Keratinocyte (primary cell): Measurements from ENCODE around the gene TFDP2. TPM values are rescaled to one million over a fixed set of nuclear protein-coding genes. Genes with fewer than 3 reads are reported as not detected.

Experiments
- DNase-seq: peaks from one replicate; pipeline ENCODE4 v3.0.0-alpha.2; 2011; ENCODE audit warnings: low read depth, missing footprints, low spot score
- FAIRE-seq: peaks from 2 replicates; lab custom pipeline; 2011; peaks lifted over from hg19 to GRCh38; lab: Jason Lieb, UNC
- H2AFZ ChIP-seq: 2 replicates; pipeline ENCODE4 v1.6.0; 2012; ENCODE audit warnings: low read length, control low read depth, inconsistent platforms; ENCODE audit not compliant: control insufficient read depth
- H3K27ac ChIP-seq: 2 replicates; pipeline ENCODE4 v1.5.1; 2011; ENCODE audit warnings: low read length; ENCODE audit not compliant: control insufficient read depth, insufficient read depth
- H3K27me3 ChIP-seq: 3 replicates; pipeline ENCODE4 v1.6.0; 2011; ENCODE audit warnings: low read length; ENCODE audit not compliant: control insufficient read depth, insufficient read depth; ENCODE audit errors: extremely low read depth
- H3K36me3 ChIP-seq, 2 experiments: 2 replicates in 1 of 2; 3 replicates in 1 of 2; pipeline ENCODE4 v1.5.1; 2011; ENCODE audit warnings: low read length in 2 of 2, mild to moderate bottlenecking in 1 of 2; ENCODE audit not compliant: control insufficient read depth in 2 of 2, insufficient read depth in 2 of 2; ENCODE audit errors: extremely low read depth in 1 of 2
- H3K4me1 ChIP-seq: 3 replicates; pipeline ENCODE4 v1.5.1; 2011; ENCODE audit warnings: low read length; ENCODE audit not compliant: control insufficient read depth, insufficient read depth; ENCODE audit errors: extremely low read depth
- H3K4me2 ChIP-seq: 3 replicates; pipeline ENCODE4 v1.6.0; 2011; ENCODE audit warnings: low read depth, low read length; ENCODE audit not compliant: control insufficient read depth, insufficient read depth; ENCODE audit errors: extremely low read depth
- H3K4me3 ChIP-seq, 3 experiments: fragments of 200-600 bp in 1 of 3; sonication (generic) in 1 of 3; 2 replicates in 2 of 3; 3 replicates in 1 of 3; pipeline ENCODE4 v1.5.1; 2011 to 2016; ENCODE audit warnings: low read length in 3 of 3, mild to moderate bottlenecking in 3 of 3, control low read depth in 2 of 3, inconsistent platforms in 1 of 3, low read depth in 1 of 3, mixed read lengths in 1 of 3, mixed run types in 1 of 3, moderate library complexity in 1 of 3; ENCODE audit not compliant: control insufficient read depth in 2 of 3, insufficient read depth in 2 of 3; ENCODE audit errors: extremely low read depth in 1 of 3
- H3K79me2 ChIP-seq: 2 replicates; pipeline ENCODE4 v1.6.0; 2012; ENCODE audit warnings: low read length; ENCODE audit not compliant: control insufficient read depth, insufficient read depth
- H3K9ac ChIP-seq: 3 replicates; pipeline ENCODE4 v1.6.0; 2011; ENCODE audit warnings: low read length; ENCODE audit not compliant: control insufficient read depth, insufficient read depth; ENCODE audit errors: extremely low read depth
- H3K9me1 ChIP-seq: 3 replicates; pipeline ENCODE4 v1.6.0; 2011; ENCODE audit warnings: low read length; ENCODE audit not compliant: control insufficient read depth, insufficient read depth; ENCODE audit errors: extremely low read depth
- H3K9me3 ChIP-seq: 2 replicates; pipeline ENCODE4 v1.5.1; 2012; ENCODE audit warnings: low read depth, low read length; ENCODE audit not compliant: control insufficient read depth
- H4K20me1 ChIP-seq: 3 replicates; pipeline ENCODE4 v1.6.0; 2011; ENCODE audit warnings: low read length; ENCODE audit not compliant: control insufficient read depth, insufficient read depth; ENCODE audit errors: extremely low read depth
- EZH2 ChIP-seq: IDR thresholded peaks from one replicate; pipeline ENCODE4 v1.6.1; 2012; ENCODE audit warnings: inconsistent platforms, mild to moderate bottlenecking, low read length, moderate library complexity
- dilution Hi-C: fragments of 300-500 bp; cut with MboI; formaldehyde crosslinking; loops from one replicate; pipeline ENCODE4 v1.7.0; 2020; ENCODE audit warnings: low sequenced_read_pairs; ENCODE audit not compliant: extremely low pct_ligation_motif_present
- polyA plus RNA-seq, 5 experiments: library from polyadenylated mRNA; depleted of rRNA in 3 of 5; stranded (reverse) in 3 of 5; stranded (forward) in 1 of 5; unstranded in 1 of 5; fragments of >200 nt; gene quantifications; 1 replicate in 1 of 5; 2 replicates in 3 of 5; 3 replicates in 1 of 5; pipeline versions ENCODE4 v1.2.1 to v1.2.3, GENCODE V29; 2011 to 2012; ENCODE audit warnings: missing spikeins in 2 of 5, low read depth in 1 of 5, low replicate concordance in 1 of 5
- TF ChIP-seq, protein P1 (sequence below), 3 experiments: IDR thresholded peaks in 1 of 3; conservative IDR thresholded peaks in 1 of 3; optimal IDR thresholded peaks in 1 of 3; 2 replicates in 2 of 3; 3 replicates in 1 of 3; pipeline versions ENCODE3 to v1.5.1; 2011; ENCODE audit warnings: low read length in 3 of 3, mild to moderate bottlenecking in 3 of 3, moderate library complexity in 2 of 3, control low read depth in 1 of 3, inconsistent platforms in 1 of 3; ENCODE audit not compliant: insufficient read depth in 2 of 3; ENCODE audit errors: extremely low read depth in 1 of 3

The TFDP2 gene
- polyA plus RNA-seq, 1 donor (not counting 4 experiments of a cell fraction or from before 2014, with no cell fraction given) = 40.6 TPM

DNA sequence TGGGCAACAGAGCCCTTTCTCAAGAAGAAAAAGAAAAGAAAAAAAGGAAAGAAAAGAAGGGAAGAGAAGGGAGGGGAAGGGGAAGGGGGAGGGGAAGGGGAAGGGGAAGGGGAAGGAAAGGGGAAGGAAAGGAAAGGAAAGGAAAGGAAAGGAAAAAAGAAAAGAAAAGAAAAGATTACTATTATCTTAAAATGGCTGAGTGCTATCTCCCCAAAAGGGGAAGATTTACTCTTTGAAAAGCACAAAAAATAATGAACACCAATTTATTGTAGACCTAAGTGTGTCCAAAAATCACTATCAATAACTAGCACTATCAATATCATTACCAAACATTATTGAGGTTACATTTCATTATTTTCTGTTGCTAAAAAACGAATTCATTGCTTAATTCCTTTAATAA lies 183.9 kb downstream of the TFDP2 start:
- Histone ChIP-seq H3K79me2 (no peaks in the 10 kb centered on the region), H3K27ac (no peak overlapping the region), H3K4me1 (peaks cover 7% of the 10 kb centered on the region), H2AFZ (no peak overlapping the region), H3K36me3 (peaks cover 4 to 5% of the 10 kb centered on the region in 2 experiments), H4K20me1 (no peaks in the 10 kb centered on the region), H3K9ac (no peak overlapping the region), H3K9me3 (no peaks in the 10 kb centered on the region), H3K4me3 (no peak overlapping the region), H3K27me3 (no peaks in the 10 kb centered on the region), H3K9me1 (no peaks in the 10 kb centered on the region), H3K4me2 (no peak overlapping the region)
- dilution Hi-C loops = no loop called here
- DNase-seq (no peak), FAIRE-seq (no peak)
- TF ChIP-seq, protein P1, sequence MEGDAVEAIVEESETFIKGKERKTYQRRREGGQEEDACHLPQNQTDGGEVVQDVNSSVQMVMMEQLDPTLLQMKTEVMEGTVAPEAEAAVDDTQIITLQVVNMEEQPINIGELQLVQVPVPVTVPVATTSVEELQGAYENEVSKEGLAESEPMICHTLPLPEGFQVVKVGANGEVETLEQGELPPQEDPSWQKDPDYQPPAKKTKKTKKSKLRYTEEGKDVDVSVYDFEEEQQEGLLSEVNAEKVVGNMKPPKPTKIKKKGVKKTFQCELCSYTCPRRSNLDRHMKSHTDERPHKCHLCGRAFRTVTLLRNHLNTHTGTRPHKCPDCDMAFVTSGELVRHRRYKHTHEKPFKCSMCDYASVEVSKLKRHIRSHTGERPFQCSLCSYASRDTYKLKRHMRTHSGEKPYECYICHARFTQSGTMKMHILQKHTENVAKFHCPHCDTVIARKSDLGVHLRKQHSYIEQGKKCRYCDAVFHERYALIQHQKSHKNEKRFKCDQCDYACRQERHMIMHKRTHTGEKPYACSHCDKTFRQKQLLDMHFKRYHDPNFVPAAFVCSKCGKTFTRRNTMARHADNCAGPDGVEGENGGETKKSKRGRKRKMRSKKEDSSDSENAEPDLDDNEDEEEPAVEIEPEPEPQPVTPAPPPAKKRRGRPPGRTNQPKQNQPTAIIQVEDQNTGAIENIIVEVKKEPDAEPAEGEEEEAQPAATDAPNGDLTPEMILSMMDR (optimal IDR thresholded peaks at IDR 0.05 in 1 of 3, IDR thresholded peaks at IDR 0.05 in 1 of 3, conservative IDR thresholded peaks at IDR 0.05 in 1 of 3; ENCODE audit: extremely low read depth in 1 of 3, insufficient read depth in 2 of 3, low read length in 3 of 3) = no peak
- TF ChIP-seq EZH2 = no peak

DNA sequence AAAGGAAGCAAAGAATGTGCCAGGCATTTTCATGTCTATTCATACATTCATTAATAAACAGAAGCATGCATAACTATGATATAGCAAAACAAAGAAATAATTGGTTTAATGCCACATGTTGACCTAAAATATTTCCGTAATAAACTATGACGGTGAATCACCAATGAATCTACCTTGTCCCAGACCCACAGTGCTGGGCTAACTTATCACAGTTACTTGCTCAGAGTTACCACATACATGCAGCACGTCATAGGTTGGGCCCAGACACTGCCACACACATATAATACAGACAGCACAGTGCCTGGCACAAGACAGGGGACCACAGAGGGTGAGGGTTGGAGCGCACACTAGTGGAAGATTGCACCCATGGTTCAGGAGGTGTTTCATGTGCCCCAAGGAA lies 186.0 kb downstream of the TFDP2 start:
- no peak for DNase-seq
- no peak for FAIRE-seq
- Histone ChIP-seq H4K20me1 (no peaks in the 10 kb centered on the region), H3K79me2 (no peaks in the 10 kb centered on the region), H3K9ac (no peak overlapping the region), H3K9me1 (no peaks in the 10 kb centered on the region), H3K27ac (no peak overlapping the region), H3K4me2 (no peak overlapping the region), H2AFZ (no peak overlapping the region), H3K4me1 (peaks cover 22% of the 10 kb centered on the region), H3K27me3 (no peaks in the 10 kb centered on the region), H3K4me3 (no peak overlapping the region), H3K36me3 (peaks cover 3 to 10% of the 10 kb centered on the region in 2 experiments), H3K9me3 (no peaks in the 10 kb centered on the region)
- dilution Hi-C loops = no loop called here
- TF ChIP-seq EZH2 = no peak
- TF ChIP-seq, protein P1 (optimal IDR thresholded peaks at IDR 0.05 in 1 of 3, IDR thresholded peaks at IDR 0.05 in 1 of 3, conservative IDR thresholded peaks at IDR 0.05 in 1 of 3; ENCODE audit: extremely low read depth in 1 of 3, insufficient read depth in 2 of 3, low read length in 3 of 3) = no peak
